Measurements from ENCODE around the gene CAND2.
"Not testable (repeated sequence)": the region's sequence is repeated elsewhere in the genome, so short reads cannot be mapped to it uniquely, and the experiment has no call there.

Gene CAND2

DNA sequence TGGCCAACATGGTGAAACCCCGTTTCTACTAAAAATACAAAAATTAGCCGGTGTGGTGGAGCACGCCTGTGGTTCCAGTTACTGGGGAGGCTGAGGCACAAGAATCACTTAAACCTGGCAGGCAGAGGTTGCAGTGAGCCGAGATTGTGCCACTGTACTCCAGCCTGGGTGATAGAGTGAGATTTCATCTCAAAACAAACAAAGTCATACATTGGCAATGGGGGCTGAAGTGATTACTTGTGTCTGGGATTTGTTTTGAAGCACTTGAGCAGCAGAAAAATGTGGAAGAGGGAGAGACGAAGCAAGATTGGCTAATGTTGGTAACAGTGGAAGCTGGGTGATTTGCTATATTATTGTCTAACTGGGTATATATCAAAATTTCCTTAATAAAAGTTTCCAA is 24.0 kb upstream of the CAND2 start:
- H3K9ac ChIP-seq (ENCODE audit: insufficient read length, low read depth) = no peak overlapping the region
- no peaks in the 10 kb centered on the region for H3K4me1 ChIP-seq (ENCODE audit: insufficient read depth, insufficient read length)
- H3K27me3 ChIP-seq (ENCODE audit: insufficient read depth, insufficient read length) = peaks cover 4% of the 10 kb centered on the region
- no peaks in the 10 kb centered on the region for H3K36me3 ChIP-seq (ENCODE audit: insufficient read depth, insufficient read length, low read length)
- H3K9me3 ChIP-seq (ENCODE audit: insufficient read depth, low read length) = no peaks in the 10 kb centered on the region
- no peak overlapping the region for H3K4me3 ChIP-seq (ENCODE audit: insufficient read length, low read depth)
- TF ChIP-seq SUZ12 (IDR thresholded peaks at IDR 0.05; ENCODE audit: extremely low read depth, insufficient read depth, insufficient read length) = no peak
- TF ChIP-seq ZNF274 (IDR thresholded peaks at IDR 0.05; ENCODE audit: low read depth, low read length) = no peak
- TF ChIP-seq YY1 (IDR thresholded peaks at IDR 0.05; ENCODE audit: insufficient read depth, insufficient read length) = no peak
- no peak for DNase-seq (ENCODE audit: low read depth, low spot score)

DNA sequence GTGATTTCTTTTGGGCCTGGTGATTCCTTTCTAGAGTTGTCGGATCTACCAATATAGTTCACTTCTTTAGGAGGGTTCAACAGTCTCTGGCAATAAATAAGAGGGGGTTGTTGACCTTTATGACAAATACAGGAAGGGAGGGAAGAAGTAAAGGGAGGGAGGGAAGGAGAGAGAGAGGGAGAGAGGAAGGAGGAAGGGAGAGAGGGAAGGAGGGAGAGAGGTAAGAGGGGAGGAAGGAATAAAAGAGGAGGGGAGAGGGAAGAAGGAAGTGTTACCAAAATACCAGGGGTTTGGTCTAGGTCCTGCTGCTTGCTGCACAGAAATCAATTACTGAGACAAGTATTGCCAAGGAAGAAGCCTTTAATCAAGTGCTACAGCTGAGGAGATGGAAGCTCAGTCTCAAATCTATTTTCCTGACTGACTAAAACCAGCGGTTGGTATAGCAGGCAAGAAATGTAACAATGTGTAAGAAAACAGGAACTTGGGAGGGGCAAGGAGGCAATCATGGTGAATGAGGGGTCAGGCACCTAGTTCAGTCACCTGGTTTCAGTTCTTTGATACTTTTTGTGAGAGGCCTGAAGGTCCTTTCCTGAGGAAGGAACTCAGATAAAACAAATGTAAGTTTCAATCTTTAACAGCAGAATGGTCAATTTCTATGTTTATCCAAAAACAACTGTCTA is 23.3 kb upstream of the CAND2 start:
- Histone ChIP-seq H3K4me3 (ENCODE audit: insufficient read length, low read depth) (no peak overlapping the region), H3K9ac (ENCODE audit: insufficient read length, low read depth) (no peak overlapping the region), H3K36me3 (ENCODE audit: insufficient read depth, insufficient read length, low read length) (no peaks in the 10 kb centered on the region), H3K4me1 (ENCODE audit: insufficient read depth, insufficient read length) (no peaks in the 10 kb centered on the region), H3K9me3 (ENCODE audit: insufficient read depth, low read length) (no peaks in the 10 kb centered on the region), H3K27me3 (ENCODE audit: insufficient read depth, insufficient read length) (peaks cover 4% of the 10 kb centered on the region)
- no peak for DNase-seq (ENCODE audit: low read depth, low spot score)
- no peak for TF ChIP-seq SUZ12 (IDR thresholded peaks at IDR 0.05; ENCODE audit: extremely low read depth, insufficient read depth, insufficient read length)
- TF ChIP-seq YY1 (IDR thresholded peaks at IDR 0.05; ENCODE audit: insufficient read depth, insufficient read length) = no peak
- no peak for TF ChIP-seq ZNF274 (IDR thresholded peaks at IDR 0.05; ENCODE audit: low read depth, low read length)

- H3K4me3 ChIP-seq (ENCODE audit: insufficient read length, low read depth) = no peak overlapping the region
- TF ChIP-seq SUZ12 (IDR thresholded peaks at IDR 0.05; ENCODE audit: extremely low read depth, insufficient read depth, insufficient read length) (no peak), ZNF274 (IDR thresholded peaks at IDR 0.05; ENCODE audit: low read depth, low read length) (no peak)
- H3K27me3 ChIP-seq (ENCODE audit: insufficient read depth, insufficient read length) = peaks cover 4% of the 10 kb centered on the region
- no peak for DNase-seq (ENCODE audit: low read depth, low spot score)
- no peaks in the 10 kb centered on the region for H3K9me3 ChIP-seq (ENCODE audit: insufficient read depth, low read length)
- no peak overlapping the region for H3K9ac ChIP-seq (ENCODE audit: insufficient read length, low read depth)
- no peaks in the 10 kb centered on the region for H3K4me1 ChIP-seq (ENCODE audit: insufficient read depth, insufficient read length)
- no peaks in the 10 kb centered on the region for H3K36me3 ChIP-seq (ENCODE audit: insufficient read depth, insufficient read length, low read length)
Measured at GRCh38 chr3:12773710-12774086, 22.8 kb upstream of the CAND2 start.

GRCh38 chr3:12774619-12775018 is 21.9 kb upstream of the CAND2 start:
- Histone ChIP-seq H3K27me3 (ENCODE audit: insufficient read depth, insufficient read length) (peaks cover 4% of the 10 kb centered on the region), H3K4me1 (ENCODE audit: insufficient read depth, insufficient read length) (no peaks in the 10 kb centered on the region), H3K9ac (ENCODE audit: insufficient read length, low read depth) (no peak overlapping the region), H3K36me3 (ENCODE audit: insufficient read depth, insufficient read length, low read length) (no peaks in the 10 kb centered on the region), H3K9me3 (ENCODE audit: insufficient read depth, low read length) (no peaks in the 10 kb centered on the region), H3K4me3 (ENCODE audit: insufficient read length, low read depth) (no peak overlapping the region)
- TF ChIP-seq ZNF274 (IDR thresholded peaks at IDR 0.05; ENCODE audit: low read depth, low read length) (no peak), YY1 (IDR thresholded peaks at IDR 0.05; ENCODE audit: insufficient read depth, insufficient read length) (no peak), SUZ12 (IDR thresholded peaks at IDR 0.05; ENCODE audit: extremely low read depth, insufficient read depth, insufficient read length) (no peak)
- no peak for DNase-seq (ENCODE audit: low read depth, low spot score)

DNA sequence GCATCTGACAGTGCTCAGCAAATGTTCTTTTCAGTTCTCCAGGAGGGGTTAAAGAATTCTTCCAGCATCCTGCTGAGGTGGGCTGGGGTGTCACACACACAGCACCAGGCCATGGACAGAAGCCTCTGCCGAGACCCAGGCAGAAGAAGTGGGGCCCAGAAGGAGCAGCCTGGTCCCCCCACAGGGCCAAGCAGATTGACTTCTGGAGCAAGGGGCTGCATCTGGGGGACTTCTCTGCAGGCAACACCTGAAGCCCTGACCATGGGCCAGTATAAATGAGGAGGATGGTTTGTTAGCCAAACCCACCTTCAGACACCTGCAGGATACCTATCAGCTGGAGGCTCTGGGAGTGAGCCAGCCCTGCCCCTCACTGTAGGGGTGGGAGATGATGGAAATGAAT is 21.3 kb upstream of the CAND2 start:
- H3K36me3 ChIP-seq (ENCODE audit: insufficient read depth, insufficient read length, low read length) = no peaks in the 10 kb centered on the region
- no peak overlapping the region for H3K4me3 ChIP-seq (ENCODE audit: insufficient read length, low read depth)
- H3K9ac ChIP-seq (ENCODE audit: insufficient read length, low read depth) = no peak overlapping the region
- no peaks in the 10 kb centered on the region for H3K9me3 ChIP-seq (ENCODE audit: insufficient read depth, low read length)
- TF ChIP-seq SUZ12 (IDR thresholded peaks at IDR 0.05; ENCODE audit: extremely low read depth, insufficient read depth, insufficient read length) (no peak), ZNF274 (IDR thresholded peaks at IDR 0.05; ENCODE audit: low read depth, low read length) (no peak), YY1 (IDR thresholded peaks at IDR 0.05; ENCODE audit: insufficient read depth, insufficient read length) (no peak)
- no peak for DNase-seq (ENCODE audit: low read depth, low spot score)
- no peaks in the 10 kb centered on the region for H3K4me1 ChIP-seq (ENCODE audit: insufficient read depth, insufficient read length)
- H3K27me3 ChIP-seq (ENCODE audit: insufficient read depth, insufficient read length) = peaks cover 4% of the 10 kb centered on the region

- not testable (repeated sequence) for H3K4me3 ChIP-seq (ENCODE audit: insufficient read length, low read depth); H3K36me3 ChIP-seq (ENCODE audit: insufficient read depth, insufficient read length, low read length); H3K9ac ChIP-seq (ENCODE audit: insufficient read length, low read depth); H3K4me1 ChIP-seq (ENCODE audit: insufficient read depth, insufficient read length); H3K27me3 ChIP-seq (ENCODE audit: insufficient read depth, insufficient read length); H3K9me3 ChIP-seq (ENCODE audit: insufficient read depth, low read length); DNase-seq (ENCODE audit: low read depth, low spot score)
Measured at GRCh38 chr3:12775970-12776369, 20.5 kb upstream of the CAND2 start.

GRCh38 chr3:12777171-12777570 is 19.3 kb upstream of the CAND2 start:
- no peak overlapping the region for H3K9ac ChIP-seq (ENCODE audit: insufficient read length, low read depth)
- H3K4me3 ChIP-seq (ENCODE audit: insufficient read length, low read depth) = no peak overlapping the region
- peaks cover 4% of the 10 kb centered on the region for H3K27me3 ChIP-seq (ENCODE audit: insufficient read depth, insufficient read length)
- TF ChIP-seq SUZ12 (IDR thresholded peaks at IDR 0.05; ENCODE audit: extremely low read depth, insufficient read depth, insufficient read length) = no peak
- TF ChIP-seq YY1 (IDR thresholded peaks at IDR 0.05; ENCODE audit: insufficient read depth, insufficient read length) = no peak
- TF ChIP-seq ZNF274 (IDR thresholded peaks at IDR 0.05; ENCODE audit: low read depth, low read length) = no peak
- no peaks in the 10 kb centered on the region for H3K4me1 ChIP-seq (ENCODE audit: insufficient read depth, insufficient read length)
- no peaks in the 10 kb centered on the region for H3K9me3 ChIP-seq (ENCODE audit: insufficient read depth, low read length)
- no peaks in the 10 kb centered on the region for H3K36me3 ChIP-seq (ENCODE audit: insufficient read depth, insufficient read length, low read length)
- DNase-seq (ENCODE audit: low read depth, low spot score) = no peak

- H3K36me3 ChIP-seq (ENCODE audit: insufficient read depth, insufficient read length, low read length) = no peaks in the 10 kb centered on the region
- no peak overlapping the region for H3K4me3 ChIP-seq (ENCODE audit: insufficient read length, low read depth)
- no peaks in the 10 kb centered on the region for H3K9me3 ChIP-seq (ENCODE audit: insufficient read depth, low read length)
- H3K4me1 ChIP-seq (ENCODE audit: insufficient read depth, insufficient read length) = no peaks in the 10 kb centered on the region
- H3K27me3 ChIP-seq (ENCODE audit: insufficient read depth, insufficient read length) = no peaks in the 10 kb centered on the region
- no peak for TF ChIP-seq YY1 (IDR thresholded peaks at IDR 0.05; ENCODE audit: insufficient read depth, insufficient read length)
- no peak for TF ChIP-seq ZNF274 (IDR thresholded peaks at IDR 0.05; ENCODE audit: low read depth, low read length)
- no peak for TF ChIP-seq SUZ12 (IDR thresholded peaks at IDR 0.05; ENCODE audit: extremely low read depth, insufficient read depth, insufficient read length)
- DNase-seq (ENCODE audit: low read depth, low spot score) = no peak
- H3K9ac ChIP-seq (ENCODE audit: insufficient read length, low read depth) = no peak overlapping the region
Measured at GRCh38 chr3:12780751-12781150, 15.7 kb upstream of the CAND2 start.

Measured in NT2/D1 (cell line).